ENCODE data around the gene ACTN2.

ACTN2 gene

DNA sequence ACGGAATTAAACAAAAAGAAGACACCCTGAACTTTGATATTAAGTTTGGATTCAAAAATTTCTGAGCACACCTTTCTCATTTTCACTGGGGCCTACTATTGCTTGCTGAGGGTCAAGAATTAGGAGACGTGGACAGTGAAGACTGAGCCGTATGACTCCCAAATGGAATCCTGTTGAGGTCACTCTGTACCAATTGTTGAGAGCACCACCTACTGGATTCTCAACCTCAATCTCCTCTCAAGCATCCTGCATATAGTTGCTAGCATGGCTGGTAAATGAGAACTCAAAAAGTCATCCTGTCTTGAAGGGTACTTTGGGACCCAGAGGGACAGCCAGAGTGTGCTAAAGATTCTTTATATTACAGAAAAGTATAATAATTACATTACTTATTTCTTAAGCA, 88.6 kb downstream of the ACTN2 start:
- peak; percentile 48 for DNase-seq (ENCODE audit: low spot score)

DNA sequence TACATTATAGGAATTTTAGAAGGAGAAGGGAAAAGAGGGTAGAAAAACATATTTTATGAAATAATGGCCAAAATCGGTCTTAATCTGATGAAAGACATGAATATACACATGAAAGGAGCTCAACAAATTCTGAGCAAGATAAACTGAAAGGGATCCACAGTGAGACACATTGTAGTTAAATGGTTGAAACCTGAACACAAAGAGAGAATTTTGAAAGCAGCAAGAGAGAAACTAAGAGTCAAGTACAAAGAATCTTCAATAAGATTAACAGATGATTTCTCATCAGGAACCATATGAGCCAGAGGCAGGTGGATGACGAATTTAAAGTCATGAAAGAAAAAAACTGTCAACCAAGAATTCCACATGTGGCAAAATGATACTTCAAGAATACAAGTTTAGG, 93.0 kb downstream of the ACTN2 start:
- no peak for DNase-seq (ENCODE audit: low spot score)

DNA sequence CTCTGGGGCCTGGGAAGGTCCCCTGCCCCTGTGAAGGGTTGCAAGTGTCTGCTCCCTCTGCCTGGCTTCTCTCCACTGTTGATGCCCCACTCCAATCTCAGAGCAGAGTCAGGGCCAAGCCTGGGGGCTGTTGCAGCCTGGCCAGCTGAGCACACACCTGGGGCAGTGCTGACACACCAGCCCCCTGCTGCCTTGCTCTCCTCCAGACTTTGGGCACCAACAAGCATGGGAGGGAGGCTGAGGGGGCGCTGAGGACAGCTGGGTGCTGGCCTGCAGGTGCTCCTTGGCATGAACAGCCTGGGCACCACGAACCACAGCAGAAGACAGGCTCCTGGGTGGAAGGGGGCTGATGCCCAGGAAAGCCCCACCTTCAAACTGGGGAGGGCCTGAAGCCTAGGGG, 99.2 kb downstream of the ACTN2 start:
- no peak for DNase-seq (ENCODE audit: low spot score)

DNA sequence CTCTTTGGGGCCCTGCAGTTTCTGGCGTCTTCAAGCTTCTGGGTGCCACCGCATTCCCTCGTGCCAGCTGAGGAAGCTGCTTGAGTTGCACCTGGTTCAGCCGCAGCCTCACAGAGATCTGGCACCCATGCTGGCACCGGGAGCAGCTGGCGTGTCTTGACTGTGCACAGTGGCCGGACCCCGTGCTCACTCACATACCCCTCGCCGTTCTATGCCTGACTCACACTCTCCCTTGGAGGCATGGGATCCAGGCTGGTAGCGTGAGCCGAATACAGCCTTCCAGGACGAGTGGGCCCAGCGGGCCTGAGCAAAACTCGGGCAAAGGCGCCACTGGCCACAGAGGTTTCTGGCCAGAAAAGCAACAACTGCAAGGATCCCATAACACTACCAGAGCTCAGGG, 100.2 kb downstream of the ACTN2 start:
- DNase-seq (ENCODE audit: low spot score), result no peak

DNA sequence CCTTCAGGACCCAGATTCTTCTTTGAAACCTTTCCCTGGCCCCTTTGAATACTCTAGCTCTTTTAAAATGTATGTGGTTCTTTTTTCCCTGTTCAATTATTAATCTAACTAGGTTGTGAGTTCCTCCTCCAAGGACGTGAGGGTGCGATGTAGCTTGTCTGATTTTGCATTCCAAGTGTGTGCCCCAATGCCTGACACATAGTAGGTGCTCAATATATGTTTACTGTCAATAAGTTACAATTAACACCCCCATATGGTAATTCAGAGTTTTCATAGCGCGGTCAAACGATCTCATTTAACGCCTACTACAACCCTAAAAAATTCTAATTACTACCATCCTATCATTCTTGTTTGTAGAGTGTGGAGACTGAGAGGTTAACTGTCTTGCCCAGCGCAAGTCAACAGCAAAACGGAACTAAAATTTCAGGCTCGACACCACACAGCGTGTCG, 108.3 kb downstream of the ACTN2 start:
- no peak for DNase-seq (ENCODE audit: low spot score)

DNA sequence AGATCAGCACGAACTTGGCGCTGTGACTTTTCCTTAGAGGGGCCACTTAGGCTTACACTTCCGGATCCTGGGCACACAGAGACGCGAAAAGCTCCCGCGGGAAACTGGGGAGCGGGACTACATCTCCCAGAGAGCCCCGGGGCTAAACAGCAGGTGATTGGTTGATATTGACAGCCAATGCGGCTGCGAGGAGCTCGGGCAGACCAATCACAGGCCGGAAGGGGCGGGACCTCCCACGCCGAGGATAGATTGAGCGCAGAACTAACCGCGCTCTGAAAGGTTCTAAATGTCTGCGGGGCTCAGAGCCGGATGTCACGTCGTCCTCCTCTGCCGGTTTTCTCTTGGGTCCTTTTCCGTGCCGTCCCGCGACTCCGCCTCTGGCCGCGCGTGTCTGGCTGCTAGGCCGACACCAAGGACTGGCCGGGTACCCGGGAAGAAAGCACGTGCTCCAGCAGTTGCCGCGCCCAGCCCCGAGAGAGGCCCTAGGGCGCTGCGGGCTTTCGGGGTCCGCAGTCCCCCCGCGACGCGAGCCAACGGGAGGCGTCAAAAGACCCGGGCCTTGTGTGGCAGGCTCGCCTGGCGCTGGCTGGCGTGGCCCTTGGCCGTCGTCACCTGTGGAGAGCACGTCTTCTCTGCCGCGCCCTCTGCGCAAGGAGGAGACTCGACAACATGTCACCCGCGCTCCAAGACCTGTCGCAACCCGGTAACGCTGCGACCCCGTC, 108.9 kb downstream of the ACTN2 start, which contains the start of gene MTR:
Gene MTR (plus strand): TSS at position 258 of the 722 bp plus-strand sequence. CDS start 412 bp downstream, at position 670.
- peak; percentile 99 for DNase-seq (ENCODE audit: low spot score)

DNA sequence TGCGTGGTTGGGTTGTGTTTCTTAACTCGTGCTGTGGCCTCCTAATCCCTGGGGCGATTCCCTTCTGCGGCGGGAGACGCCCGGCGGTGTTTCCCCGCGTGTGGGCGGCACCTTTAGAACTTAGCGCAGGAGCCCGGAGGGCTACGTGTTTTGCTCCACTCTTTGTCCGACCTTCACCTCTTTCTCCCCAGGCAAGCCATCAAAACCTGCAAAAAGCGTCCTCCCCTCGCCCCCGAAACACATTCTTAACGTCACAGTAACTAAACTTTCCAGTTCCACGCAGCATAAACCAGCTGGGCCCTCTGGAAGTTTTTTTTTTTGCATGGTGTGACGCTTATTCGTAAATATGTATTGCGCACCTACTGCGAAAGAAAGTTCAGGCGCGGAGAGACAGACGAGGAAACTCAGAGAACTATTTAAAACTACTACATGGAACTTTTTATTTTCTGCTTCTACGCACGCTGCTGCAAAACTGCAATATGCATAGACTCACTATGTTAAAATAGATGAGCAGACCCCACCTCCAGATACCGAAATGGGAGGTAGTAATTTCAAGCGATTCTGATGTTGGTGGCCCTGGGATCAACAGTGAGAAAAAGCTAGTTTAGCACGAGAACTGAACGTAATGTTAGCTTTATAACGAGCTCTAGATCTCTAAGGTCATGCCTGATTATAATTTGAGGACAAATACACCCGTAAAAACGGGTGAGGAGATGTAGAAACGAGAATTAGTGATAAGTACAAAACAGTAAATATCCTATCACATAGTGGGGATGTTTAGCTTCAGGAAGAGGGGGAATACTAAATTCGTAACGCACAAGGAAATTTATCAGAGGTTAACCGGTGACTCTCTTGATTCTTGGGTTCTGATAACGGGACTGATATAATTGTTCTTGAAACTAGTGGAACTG, 109.7 kb downstream of the ACTN2 start:
- DNase-seq (ENCODE audit: low spot score), result peak; percentile 52

DNA sequence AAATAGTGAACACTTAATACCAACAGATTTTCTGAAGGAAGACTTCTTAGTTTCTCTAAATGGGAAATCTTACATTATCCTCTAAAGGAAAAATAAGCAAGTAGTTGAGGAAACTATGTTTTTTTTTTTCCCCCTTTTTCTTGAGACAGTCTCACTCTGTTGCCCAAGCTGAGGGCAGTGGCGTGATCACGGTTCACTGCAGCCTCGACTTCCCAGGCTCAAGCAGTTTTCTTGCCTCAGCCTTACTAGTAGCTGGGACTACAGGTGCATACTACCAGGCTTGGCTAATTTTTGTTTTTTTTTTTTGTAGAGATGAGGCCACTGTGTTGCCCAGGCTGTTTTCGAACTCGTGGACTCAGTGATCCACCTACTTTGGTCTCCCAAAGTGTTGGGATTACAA, 112.7 kb downstream of the ACTN2 start:
- DNase-seq (ENCODE audit: low spot score), result peak; percentile 9

DNA sequence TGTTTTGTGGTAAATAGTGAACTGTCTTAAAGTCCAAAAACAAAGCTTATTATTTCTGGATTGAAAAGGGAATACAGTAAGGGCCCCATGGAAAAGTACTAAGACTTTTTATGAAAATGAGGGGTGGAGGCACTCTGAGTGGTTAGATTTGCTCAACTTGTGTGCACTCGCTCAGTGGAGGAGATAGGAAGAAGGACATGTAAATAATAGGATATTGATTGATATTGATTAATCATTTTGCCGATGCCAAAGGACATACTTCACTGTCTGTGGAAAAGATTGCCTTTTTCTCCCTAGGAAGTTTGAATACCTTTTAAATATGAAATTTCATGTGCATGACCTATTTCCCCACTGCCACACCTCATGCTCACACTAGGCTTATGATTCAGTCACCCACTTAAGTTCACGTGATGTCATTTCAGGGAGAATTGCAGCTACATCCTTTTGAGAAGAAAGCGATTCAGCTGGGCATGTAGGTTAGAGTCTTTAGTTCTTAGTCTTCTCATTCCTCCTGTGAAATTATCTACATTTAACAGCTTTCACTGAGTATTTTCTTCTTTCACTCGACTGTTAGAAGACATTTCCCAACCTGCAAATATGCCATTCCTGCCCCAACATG, 113.8 kb downstream of the ACTN2 start:
- DNase-seq (ENCODE audit: low spot score), result peak; percentile 48

DNA sequence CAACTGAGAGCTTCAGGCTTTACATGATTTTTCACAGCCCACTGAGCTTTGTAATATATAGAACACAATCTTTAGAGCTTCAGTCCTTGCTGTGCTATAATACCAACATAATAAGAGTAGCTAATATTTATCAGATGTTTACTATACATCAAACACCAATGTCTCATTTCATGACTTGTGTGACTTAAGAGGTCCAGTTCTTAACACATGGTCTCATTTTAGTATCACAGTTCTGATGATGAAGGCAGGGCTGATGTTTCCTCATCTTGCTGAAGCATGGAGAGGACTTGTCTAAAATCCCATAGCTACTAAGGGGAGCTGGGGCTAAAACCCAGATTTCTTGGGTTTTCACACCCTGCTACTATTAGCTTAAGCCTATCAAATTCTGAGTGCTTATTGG, 114.3 kb downstream of the ACTN2 start:
- DNase-seq (ENCODE audit: low spot score), result no peak

DNA sequence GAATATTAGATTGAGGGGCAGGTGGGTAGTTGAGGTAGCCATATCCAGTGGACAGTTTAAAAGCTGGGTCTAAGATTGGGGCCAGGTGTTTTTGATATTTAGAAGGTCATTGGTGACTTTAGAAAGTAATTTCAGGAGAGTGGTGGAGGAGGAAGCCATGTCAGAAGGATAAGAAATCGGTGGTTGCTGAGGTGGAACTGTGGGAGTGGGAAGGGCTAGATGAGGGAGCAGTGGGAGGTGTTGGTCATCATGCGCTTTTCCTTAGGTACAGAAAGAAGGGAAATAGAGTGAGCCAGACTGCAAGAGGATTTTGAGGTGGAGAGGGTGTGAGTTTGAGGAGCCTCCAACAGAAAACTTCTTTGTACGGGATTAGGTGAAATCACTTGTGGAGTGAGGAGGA, 116.0 kb downstream of the ACTN2 start:
- peak; percentile 8 for DNase-seq (ENCODE audit: low spot score)

DNA sequence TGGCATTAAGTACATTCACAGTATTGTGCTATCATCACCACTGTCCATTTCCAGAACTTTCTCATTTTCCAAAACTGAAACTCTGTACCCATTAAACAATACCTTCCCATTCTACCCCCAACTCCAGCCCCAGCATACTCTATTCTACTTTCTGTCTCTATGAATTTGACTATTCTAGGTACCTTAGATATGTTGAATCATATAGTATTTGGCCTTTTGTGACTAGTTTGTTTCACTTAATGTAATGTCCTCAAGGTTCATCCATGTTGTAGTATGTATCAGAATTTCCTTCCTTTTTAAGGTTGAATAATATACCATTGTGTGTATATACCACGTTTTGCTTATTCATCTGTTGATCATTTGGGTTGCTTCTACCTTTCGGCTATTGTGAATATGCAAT, 120.3 kb downstream of the ACTN2 start:
- no peak for DNase-seq (ENCODE audit: low spot score)

DNA sequence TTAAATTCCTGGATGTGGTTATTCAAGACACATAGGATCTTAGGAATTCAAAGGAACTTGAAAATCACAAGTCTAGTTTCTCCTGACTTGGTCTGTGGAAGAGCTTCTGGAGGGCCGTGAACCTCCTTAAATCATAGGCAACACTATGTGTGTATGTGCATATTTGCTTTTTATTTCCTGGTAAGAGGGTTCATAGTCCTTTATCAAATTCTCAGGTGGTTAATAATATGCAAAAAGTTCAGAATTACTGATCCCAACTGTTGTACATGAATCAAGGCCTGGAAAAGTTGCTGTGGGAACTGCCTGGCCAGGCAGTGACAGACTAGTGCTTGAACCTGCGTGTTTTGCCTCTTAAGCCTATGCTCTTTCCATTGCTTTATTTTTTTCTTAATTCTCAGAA, 121.7 kb downstream of the ACTN2 start:
- peak; percentile 12 for DNase-seq (ENCODE audit: low spot score)

DNA sequence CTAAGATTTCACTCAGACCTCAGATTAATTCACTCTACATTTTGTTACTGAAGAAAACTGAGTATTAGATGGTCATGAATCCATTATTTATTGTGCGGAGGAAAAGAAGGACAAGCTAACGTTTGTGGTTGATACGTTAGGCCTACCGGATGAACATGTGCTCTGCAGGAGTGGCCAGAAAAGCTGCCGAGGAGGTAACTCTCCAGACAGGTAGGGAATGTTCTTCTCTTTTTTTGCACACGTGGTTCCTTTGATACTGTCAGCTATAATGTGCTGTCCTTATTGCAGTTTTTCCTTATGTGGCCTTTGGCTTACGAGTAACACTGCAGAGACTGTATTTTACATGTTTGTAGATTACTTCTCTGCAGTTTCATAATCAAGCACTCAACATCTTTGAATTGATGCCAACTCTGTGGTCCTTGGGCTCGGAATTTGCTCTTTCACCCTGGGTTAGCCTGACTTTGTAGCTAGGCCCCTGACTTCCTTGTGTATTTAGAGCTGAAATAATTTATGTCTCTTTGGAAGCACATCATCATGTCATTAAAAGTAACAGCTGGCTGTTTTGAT, 122.3 kb downstream of the ACTN2 start:
- peak; percentile 28 for DNase-seq (ENCODE audit: low spot score)

DNA sequence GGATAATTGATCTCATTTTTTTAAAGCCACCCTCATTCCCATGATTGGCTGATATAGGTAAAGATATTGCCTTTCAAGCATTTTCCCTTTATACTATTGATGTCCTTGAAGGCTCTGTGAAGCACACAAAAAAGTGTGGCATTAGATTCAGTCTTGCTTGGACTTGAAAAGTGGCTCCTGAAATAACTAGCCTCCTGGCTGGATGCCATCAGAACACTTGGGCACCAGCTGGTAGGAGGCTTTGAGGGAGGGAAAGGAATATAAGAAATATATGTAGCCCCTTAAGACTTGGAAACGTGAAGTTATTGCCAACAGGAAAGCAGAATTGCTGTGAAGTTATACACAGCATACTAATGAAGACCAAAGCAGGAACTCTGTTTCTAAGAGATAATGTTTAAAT, 122.8 kb downstream of the ACTN2 start:
- DNase-seq (ENCODE audit: low spot score), result no peak

DNA sequence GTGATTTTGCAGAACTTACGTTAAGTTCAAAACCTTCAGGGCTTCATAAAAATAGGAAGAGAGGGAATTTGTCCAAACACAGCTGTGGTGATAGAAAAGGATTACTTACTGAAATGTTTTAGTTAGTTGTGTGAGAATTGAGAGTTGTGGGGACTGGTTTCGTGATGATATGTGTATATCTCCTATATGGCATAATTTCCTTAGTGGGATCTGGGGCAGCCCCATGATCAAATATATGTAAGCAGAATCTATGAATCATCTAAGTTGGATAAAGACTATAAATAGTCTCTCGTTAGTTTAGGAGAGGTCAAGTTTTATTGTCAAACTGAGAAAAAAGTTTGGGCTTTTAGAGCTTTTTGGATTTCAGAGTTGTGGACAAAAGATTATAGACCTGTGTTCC, 123.7 kb downstream of the ACTN2 start:
- DNase-seq (ENCODE audit: low spot score), result no peak

DNA sequence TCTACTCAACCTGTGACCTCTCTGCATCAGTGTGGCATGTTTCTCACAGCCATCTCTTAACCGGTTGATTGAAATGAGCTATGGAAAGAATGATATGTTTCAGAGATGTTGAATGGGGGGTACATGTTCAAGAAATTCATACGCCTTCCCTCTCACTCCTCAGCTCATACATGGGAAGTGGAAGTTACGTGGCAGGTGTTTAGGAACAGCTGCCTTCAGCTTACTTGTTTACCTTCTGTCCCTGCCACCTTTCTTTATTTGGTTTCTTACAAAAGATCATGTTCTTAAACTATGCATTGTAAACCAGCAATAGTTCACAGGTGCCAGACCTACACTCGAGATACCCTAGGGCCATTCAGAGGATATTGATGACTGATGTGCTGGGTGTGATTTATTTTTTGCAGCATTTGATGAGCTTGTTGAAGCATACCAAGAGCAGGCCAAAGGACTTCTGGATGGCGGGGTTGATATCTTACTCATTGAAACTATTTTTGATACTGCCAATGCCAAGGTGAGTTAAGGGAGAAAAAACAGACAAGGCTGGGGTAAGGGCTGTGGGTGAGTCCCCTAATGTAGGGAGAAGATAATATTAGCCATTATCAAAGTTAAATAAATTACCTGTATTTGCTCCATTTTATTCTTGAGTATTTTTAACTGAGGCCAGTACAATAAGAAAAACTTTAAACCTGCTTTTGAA, 126.2 kb downstream of the ACTN2 start:
- DNase-seq (ENCODE audit: low spot score), result no peak
